ENCODE results near the gene ZSCAN31.
"Not testable (repeated sequence)": the region's sequence is repeated elsewhere in the genome, so short reads cannot be mapped to it uniquely, and the experiment has no call there.

Gene ZSCAN31

DNA sequence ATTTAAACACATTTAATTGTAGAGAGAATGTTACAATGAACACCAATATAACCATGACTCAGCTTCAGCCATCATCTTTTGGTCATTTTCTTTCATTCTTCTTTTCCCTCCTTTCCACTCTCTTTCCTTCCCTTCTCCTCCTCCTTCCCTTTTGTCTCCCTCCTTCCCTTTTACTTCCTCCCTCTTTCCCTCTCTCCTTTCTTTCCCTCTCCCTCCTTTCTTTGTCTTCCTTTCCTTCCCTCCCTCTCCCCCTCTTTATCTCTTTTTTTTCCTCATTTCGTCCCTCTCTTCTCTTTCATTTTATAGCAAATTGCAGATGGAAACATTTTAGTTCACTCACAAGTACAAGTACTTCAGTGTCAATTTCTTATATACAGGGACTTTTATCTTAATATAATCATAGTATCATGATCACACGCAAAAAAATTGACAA, 15.6 kb upstream of the ZSCAN31 start:
- no peak for DNase-seq

DNA sequence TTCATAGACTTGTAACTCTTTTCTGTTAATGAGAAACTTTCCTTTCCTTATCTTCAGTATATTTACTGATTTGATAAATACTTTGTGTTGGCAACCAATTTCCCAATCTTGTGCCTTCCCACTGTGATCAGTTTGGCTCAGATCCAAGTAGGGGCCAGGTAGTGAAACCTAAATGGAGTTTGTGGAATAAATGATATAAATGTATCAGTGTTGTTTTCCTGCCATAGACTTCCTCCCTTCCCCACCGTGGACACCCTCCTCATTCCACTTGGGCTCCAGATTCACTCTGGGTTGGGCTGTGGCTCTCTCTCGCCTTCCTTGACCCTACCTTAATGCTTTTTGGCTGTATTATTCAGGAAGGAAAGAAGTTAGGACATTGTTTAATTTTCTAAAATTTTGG, 15.1 kb upstream of the ZSCAN31 start:
- no peak for DNase-seq

DNA sequence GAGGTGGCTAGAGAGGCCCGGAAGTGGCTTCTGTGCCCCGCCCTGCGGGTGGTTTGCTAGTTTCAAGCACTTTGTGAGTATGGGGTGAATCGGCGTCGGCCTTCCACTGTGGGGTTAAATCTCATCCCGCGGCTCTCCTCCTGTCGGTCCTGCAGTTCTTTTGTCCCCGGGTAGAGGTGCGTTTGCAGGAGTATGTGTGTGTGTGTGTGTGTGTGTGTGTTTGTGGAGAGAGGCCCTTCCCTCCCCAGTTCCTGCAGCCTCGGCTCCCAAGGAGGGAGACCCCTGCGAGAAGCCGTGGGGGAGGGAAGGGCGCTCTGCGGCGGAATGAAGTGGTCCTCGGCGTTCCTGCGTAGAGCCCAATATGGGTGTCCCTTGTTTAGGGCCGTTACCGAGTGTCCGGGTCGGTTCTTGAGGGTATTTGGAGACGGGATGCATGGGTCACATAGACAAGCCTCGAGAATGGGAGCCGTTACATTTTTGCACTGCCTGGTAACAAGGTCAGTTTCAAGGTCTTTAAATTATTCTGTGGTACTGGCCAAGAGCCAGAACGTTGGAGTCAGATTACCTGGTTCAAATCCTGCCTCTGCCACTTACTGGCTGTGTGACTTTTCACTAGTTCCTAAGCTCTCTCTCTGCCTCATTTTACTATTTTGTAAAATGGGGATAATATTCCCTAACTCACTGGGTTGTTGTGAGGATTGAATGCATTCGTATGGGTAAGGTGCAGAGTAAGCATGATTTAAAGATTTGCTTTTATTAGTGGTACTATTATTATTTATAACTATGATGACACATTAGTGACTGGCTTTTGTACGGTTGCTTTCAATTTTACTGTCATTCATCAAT, 14.2 kb upstream of the ZSCAN31 start, which contains the start of gene ZKSCAN3:
Gene ZKSCAN3 (plus strand): TSS at position 56 of the 846 bp plus-strand sequence. CDS start 9,640 bp downstream, outside the sequence.
- DNase-seq: peak; percentile 75

DNA sequence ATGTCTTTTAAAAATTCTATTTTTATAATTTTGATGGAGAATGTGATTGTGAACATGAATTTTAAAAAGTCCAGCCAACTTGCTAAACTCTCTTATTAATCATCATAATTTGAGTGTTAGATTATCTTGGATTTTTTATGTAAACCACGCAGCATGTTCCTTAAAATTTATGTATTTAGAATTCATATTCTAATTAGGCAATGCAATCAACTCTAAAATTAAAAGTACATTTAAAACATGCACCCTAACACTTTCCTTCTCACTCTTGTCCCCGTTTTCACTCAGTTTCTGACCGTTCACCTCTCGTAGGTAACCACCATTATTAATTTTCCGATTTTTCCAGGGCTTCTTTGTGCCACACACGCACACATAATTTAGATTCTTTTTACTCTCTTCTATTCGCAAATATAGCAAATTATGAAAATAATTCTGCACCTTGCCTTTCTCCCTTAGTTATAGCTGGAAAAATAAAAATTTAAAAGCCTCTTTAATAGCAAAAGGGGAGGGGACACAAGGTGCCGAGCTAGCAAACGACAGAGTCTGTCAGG, 13.5 kb upstream of the ZSCAN31 start:
- no peak for DNase-seq

DNA sequence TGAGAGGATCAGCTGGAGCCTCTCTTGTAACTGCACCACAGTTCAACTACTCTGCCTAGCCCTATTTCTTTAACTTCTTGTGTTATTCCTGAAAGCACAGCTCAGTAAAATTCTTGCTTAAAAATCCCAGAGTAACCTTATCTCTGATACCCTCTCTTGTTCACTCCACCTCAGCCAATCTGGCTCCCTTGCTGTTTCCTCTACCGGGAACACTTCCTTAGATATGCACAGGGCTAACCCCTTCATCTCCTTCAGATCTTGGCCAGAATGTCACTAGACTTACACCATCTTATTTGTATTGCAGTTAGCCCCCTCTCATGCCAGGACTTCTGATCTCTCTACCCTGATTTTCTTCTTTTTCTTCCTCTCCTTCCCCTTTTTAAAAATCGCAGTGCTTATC, 11.2 kb upstream of the ZSCAN31 start:
- DNase-seq: no peak

DNA sequence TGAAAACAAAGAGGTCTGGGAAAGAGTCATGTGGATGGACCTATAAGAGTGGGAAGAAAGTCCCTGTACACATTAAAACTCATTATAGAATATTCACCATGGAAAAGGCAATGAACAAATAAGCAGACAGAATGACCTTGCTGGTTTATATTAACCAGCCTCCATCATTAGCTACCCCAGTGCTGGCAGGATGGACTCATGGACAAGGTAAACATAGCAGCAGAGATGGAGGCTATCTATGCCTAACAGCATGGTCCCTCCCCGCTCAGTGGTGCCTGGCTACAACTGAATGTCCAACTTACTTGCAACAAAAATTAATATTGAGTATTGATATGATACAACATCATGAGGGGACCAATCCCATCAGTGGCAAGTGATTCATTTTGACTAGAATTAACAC, 9.3 kb upstream of the ZSCAN31 start:
- no peak for DNase-seq

DNA sequence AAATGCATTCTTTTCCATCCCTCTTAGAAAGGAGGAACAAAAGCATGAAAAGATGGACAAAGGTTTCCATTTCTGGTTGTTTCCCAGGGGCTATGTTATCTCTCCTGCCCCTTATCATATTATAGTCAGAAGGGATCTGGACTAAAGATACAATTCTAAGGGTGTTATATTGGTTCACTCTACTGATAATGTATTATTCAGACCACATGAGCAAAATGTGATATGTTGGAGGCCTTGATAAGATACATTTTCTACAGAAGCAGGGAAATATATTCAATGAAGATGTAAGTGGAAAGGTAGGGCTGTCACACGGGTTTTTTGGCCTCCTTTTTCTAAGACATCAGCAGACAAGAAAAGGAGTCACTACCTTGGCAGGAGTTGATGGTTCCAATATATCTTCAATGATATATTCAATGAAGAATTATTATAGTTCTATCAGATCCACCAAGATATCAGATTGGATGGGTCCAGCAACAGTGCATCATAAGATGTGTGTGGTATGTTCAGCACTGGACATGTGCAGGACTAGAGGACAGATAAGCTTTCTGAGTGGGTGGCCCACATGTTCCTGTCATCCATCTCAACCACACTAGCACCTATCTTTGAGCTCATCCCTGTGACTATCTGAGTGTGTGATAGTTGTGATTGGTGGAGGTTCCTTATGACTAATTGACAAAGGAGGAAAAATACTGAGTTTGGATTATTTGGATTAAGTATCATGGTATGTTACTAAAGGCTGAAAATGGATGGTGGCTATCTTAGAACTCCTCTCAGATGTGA, 8.1 kb upstream of the ZSCAN31 start:
- no peak for DNase-seq

DNA sequence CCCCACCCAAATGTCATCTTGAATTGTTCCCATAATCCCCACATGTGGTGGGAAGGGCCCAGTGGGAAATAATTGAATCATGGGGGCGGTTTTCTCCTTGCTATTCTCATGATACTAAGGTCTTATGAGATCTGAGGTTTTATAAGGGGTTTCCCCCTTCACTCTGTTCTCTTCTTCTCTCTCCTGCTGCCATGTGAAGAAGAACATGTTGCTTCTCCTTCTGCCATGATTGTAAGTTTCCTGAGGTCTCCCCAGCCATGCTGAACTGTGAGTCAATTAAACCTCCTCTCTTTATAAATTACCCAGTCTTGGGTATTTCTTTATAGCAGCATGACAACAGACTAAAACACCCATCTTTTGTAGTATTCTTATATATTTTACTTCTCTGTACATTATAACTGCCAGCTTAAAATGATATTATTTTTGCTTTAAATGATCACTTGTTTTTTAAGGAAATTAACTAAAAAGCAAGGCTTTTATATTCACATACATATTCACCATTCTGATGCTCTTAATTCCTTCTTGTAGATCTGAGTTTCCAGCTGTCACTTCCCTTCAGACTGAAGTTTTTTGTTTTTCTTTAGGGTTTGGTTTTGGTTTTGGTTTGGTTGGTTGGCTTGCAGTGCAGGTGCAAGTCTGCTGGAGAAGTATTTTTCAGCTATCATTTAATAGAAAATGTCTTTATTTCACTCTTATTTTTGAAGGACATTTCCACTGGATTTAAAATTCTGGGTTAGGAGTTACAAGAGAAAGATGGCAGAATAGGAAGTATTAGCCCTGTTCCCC, 4.6 kb upstream of the ZSCAN31 start:
- DNase-seq: no peak

DNA sequence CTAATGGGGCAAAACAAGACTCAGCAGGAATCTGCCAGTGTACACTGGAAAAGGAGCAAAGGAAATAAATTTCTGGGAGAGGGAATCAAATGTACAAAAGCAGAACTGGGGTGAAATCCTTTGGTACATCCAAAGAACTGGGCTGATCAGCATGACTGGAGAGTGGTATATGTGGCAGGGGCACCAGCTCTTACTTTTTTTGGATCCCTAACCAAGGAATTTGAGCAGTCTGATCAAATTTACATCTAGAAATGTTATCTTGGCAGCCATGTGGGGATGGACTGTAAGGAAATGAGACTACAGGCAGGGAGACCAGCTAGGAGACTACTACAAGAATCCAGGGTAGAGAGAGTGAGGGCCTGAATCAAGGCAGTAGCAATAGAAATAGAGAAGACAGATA, 1.2 kb upstream of the ZSCAN31 start:
- no peak for DNase-seq

DNA sequence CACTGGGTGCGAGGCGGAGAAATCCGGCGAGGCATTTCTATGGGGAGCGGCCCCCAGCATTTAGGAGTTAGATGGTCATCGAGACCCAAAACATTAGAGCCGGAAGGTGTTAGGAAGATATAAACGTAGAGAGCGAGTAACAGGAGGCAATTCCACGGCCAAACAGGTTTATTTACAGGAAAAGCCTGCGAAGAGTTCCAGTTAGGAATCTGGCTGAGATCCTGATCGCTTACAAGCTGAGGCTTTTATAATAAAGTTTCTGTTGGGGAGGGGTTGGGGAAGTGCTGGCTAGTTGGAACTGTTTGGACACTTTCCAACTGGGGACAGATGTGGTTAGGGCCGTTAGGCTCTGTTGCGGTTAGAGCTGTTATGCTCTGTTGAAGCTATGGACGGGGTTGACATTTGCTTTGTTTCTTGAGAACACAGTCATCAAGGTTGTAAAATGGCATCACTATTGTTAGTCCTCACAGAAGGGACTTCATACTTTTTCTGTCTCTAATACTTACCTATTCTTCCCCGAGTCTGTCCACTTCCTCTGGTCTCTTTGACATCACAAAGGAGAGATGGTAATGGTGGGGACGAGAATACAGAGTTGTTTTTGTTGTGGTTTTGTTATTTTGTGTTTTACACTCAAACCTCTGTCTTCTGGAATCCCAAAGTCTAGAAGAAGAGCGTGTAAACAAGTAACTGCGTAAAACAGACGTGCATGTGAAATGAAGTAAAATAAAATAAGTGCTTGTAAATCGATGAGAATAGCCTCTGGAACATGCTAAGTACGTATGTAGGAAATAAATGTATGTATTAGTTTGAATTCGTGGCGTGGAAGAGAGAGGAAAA, 554 bp upstream of the ZSCAN31 start:
- no peak for DNase-seq

DNA sequence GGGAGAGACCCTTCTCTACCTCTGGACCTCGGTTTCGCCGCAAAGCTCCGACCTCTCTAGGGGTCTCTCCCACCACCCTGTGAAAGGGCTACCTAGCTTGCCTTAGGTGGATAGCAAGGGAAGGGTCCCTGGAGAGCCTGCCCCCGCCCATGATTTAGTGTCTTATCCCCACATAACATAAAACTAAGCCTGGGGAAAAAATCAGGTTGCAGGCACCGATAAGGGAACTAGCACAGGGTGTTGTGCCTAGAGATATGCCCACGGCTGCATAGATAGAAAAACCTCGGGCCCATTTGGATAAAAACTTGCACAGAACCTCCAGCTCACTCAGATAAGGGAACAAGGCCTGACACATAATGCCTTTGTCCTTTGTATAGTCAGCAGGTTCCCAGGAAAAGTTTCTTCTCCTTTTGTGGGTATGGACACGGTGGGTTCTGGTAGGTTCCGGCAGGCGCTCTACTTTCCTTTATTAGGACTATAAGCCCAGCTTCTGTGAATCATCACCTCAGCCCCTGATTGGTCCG, 846 bp downstream of the ZSCAN31 start:
- no peak for DNase-seq

DNA sequence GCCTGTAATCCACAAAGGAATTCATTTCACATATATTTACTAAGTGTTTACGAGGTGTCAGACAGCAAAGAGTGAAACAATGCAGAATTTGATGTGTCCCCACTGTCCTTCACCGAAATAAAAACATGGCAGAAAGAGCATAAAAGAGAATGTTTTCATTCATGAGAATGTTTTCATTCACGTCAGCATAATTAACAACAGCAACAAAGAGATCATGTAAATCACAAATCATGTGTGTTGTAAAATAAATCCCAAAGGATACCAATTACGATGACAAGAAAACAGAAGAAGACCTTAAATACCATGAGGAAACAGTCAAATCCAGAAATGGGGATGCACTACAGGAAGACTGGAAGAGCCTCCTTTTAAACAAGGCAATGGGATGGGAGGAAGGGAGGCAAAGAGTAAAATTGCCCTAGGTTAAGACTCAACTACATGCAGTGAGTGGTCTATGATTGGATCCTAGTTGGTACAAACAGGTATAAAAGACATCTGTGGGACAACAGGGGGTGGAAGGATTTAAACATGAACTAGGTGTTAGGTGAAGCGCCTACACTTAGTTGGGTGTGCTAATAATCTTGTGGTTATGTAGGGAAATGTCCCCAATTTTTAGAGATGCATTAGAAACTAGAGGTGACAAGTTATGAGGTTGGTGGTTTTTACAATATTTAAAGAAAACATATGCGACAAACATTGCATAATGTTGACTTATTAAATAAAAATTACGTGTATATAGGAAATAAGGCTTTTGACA, 1.5 kb downstream of the ZSCAN31 start:
- DNase-seq: no peak

DNA sequence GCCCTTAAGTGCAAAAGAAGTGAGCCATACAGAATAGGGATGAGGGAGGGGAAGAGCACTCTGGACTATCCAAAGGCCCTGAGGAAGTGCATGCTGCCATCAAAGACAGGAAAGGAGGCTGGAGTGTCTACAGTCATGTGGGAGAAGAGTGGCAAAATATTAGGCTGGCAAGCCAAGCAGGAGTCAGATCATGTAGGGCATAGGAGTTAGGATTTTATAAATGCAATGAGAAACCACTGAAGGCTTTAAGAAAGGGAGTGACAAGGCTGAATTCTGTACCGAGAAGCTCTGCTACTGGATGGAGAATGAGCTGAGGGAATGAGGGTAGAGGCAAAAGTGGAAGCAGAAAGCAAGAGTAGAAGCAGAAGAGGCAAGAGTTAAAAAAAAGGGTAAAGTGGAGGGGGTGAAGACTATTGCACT, 2.3 kb downstream of the ZSCAN31 start:
- no peak for DNase-seq

DNA sequence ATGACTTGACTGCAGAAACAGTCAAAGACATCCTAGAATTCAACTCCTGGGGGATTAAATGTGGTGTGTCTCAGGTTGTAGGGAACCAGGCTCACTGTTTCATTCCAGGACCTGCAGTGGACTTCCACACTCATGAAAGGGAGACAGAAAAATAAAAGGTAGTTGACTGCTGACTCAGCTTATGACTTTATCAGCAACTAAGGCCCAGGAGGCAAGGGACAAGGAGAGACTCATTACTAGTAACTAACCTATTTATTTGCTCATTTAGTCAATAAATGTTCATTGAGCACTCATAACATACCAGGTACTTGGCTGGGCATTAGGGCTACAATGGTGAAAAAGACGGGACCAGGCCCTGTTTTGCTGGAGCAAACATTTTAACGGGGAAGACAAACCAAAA, 2.9 kb downstream of the ZSCAN31 start:
- no peak for DNase-seq

DNA sequence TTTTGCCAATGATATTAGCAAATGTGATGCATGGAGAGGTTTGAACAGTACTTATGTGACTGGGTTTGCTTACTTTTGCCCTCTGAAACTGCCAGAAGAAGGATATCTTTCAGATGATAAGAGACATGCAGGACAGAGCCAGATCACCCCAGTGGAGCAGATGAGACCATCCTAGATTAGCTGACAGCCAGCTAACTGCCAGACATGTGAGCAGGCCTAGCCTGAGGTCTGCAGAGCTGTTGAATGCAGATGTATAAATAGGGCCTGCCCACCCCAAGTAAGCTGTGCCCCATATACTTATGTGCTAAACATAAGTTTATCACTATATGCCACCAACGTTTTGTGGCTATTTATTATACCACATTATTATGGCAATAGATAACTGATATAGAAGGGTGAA, 5.9 kb downstream of the ZSCAN31 start:
- DNase-seq: no peak

DNA sequence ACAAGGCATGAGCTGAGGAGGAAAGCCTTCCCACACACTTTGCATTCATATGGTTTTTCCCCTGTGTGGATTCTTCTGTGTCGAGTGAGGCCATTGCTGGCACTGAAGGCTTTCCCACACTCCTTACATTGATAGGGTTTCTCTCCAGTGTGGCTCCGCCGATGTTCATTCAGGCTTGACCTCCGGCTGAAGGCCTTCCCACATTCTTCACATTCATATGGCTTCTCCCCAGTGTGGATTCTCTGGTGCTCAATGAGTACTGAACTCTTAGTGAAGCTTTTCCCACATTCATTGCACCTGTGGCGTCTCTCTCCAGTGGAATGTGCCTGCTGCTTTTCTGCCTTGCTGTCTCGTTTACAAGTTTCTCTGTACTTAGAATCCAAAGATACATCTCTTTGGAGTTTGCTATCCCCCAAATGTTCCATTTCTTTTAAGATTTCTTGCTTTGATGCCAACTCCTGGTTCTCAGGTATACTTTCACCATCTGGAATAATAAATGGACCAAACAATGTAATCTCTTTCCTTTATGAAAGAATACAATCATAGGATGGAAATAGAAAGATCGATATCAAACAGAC, 9.5 kb downstream of the ZSCAN31 start:
- DNase-seq: no peak

DNA sequence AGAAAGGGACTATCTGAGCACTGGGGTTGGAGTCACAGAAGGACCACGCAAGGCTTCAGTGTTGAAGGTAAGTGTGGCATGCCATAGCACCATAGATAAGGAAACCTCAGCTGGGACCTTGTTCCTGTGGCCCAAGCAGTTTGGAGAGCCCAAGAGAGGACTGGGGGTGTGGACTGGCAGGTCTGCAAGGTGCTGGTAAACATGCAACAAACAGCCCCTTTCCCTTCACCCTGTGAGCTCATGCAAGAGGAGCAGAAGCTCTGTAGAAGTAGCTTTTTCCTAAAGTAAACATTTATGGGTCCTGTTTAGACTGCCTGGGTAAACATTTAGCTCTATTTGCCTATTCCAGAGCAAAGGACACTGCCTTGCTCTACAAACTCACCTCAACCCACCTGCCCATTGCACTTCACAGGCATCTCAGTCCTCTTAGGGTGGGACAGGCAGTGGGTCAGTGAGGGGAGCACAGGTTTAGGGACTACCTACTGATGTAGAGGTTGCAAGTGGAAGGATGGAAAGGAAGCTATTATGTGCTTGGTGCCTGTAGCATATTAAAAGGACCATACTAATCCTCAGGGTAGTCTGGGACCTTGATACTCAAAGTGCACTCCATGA, 12.0 kb downstream of the ZSCAN31 start:
- DNase-seq: no peak

DNA sequence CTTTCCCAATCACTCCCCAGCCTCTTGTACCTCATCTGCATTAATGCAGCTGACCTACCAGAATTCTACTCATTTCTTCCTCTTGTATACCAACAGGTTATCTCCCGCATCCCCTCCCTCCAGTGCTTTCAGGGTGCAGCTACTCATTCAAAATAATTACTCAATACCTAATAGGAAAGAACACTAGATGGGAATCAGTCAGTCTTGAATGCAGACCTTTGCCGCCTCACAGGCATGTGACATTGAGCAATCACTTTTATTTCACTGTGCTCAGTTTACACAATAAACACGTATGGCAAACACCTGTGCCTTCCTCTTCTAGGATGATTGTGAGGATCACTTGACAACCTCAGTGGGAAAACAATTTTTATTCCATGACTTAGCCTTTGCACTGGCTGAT, 13.3 kb downstream of the ZSCAN31 start:
- no peak for DNase-seq

DNA sequence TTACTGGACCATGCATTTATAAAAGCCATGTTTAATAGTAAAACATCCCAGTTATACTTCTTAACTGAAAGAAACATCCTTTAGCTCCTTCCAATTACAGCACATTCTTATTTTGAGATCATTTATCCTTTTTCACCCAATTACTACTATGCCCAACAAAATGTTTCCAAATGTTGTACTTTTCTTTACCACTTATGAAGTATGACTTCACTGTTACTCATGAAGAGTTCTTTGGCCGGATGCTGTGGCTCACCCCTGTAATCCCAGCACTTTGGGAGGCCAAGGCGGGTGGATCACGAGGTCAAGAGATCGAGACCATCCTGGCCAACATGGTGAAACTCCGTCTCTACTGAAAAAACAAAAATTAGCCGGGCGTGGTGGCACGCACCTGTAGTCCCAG, 18.1 kb downstream of the ZSCAN31 start:
- DNase-seq: not testable (repeated sequence)

DNA sequence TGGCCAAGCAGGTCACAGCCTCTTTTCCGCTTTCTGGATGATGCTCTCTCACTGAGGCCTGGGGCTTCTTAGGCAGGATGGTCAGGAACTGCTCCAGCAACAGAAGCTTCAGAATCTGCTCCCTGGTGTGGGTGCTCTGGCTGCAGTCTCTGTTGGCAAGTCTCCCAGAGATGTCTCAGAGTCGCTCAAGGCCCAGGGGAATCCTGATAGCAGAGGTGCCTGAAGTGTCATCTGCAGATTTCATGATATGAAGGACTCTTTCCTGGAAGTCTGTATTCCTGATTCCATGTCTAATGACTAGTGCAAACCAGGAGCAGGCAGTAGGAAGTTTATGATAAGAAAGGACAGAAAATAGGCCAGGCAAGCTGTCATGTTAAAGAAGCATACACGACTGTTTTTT, 20.3 kb downstream of the ZSCAN31 start:
- no peak for DNase-seq

All from NCI-H1092 treated with DMSO at 0.1 percent for 48 hours (cell line).